ENCODE data around the gene PGAP1.
A peak's percentile ranks its signal among the peaks of the same experiment; 100 is the strongest.

Gene PGAP1

GRCh38 chr2:196902828-196903227 is 23.7 kb downstream of the PGAP1 start:
- DNase-seq (ENCODE audit: extremely low spot score, insufficient read length, low read depth) (no peak), FAIRE-seq (no peak)

GRCh38 chr2:196900843-196901242 is 25.7 kb downstream of the PGAP1 start:
- FAIRE-seq = peak; percentile 47

GRCh38 chr2:196899976-196900375 is 26.5 kb downstream of the PGAP1 start:
- no peak for FAIRE-seq
- DNase-seq (ENCODE audit: extremely low spot score, insufficient read length, low read depth) = no peak

More at GRCh38 chr2:196900843-196901242, 25.7 kb downstream of the PGAP1 start:
- no peak for DNase-seq (ENCODE audit: extremely low spot score, insufficient read length, low read depth)

- no peak for FAIRE-seq
- DNase-seq (ENCODE audit: extremely low spot score, insufficient read length, low read depth) = no peak
Measured at GRCh38 chr2:196891136-196891535, 35.4 kb downstream of the PGAP1 start.

- no peak for FAIRE-seq
Measured at GRCh38 chr2:196887431-196887830, 39.1 kb downstream of the PGAP1 start.

GRCh38 chr2:196884368-196884767 is 42.1 kb downstream of the PGAP1 start:
- DNase-seq (ENCODE audit: extremely low spot score, insufficient read length, low read depth) = no peak
- no peak for FAIRE-seq

More at GRCh38 chr2:196887431-196887830, 39.1 kb downstream of the PGAP1 start:
- no peak for DNase-seq (ENCODE audit: extremely low spot score, insufficient read length, low read depth)

- DNase-seq (ENCODE audit: extremely low spot score, insufficient read length, low read depth) = no peak
- no peak for FAIRE-seq
Measured at GRCh38 chr2:196876364-196876763, 50.1 kb downstream of the PGAP1 start.

- DNase-seq (ENCODE audit: extremely low spot score, insufficient read length, low read depth) = no peak
- no peak for FAIRE-seq
Measured at GRCh38 chr2:196875414-196875813, 51.1 kb downstream of the PGAP1 start.

- FAIRE-seq = no peak
- DNase-seq (ENCODE audit: extremely low spot score, insufficient read length, low read depth) = no peak
Measured at GRCh38 chr2:196873511-196873910, 53.0 kb downstream of the PGAP1 start.

- DNase-seq (ENCODE audit: extremely low spot score, insufficient read length, low read depth) = no peak
Measured at GRCh38 chr2:196854629-196855028, 71.9 kb downstream of the PGAP1 start.

GRCh38 chr2:196853301-196854087 is 73.0 kb downstream of the PGAP1 start:
- FAIRE-seq (no peak), DNase-seq (ENCODE audit: extremely low spot score, insufficient read length, low read depth) (no peak)

More at GRCh38 chr2:196854629-196855028, 71.9 kb downstream of the PGAP1 start:
- no peak for FAIRE-seq

- no peak for DNase-seq (ENCODE audit: extremely low spot score, insufficient read length, low read depth)
- no peak for FAIRE-seq
Measured at GRCh38 chr2:196851088-196851487, 75.4 kb downstream of the PGAP1 start.

GRCh38 chr2:196849895-196850294 is 76.6 kb downstream of the PGAP1 start:
- DNase-seq (ENCODE audit: extremely low spot score, insufficient read length, low read depth) (no peak), FAIRE-seq (no peak)

GRCh38 chr2:196846295-196846694 is 80.2 kb downstream of the PGAP1 start:
- FAIRE-seq (no peak), DNase-seq (ENCODE audit: extremely low spot score, insufficient read length, low read depth) (no peak)

GRCh38 chr2:196845371-196845770 is 81.1 kb downstream of the PGAP1 start:
- DNase-seq (ENCODE audit: extremely low spot score, insufficient read length, low read depth) (no peak), FAIRE-seq (no peak)

GRCh38 chr2:196840171-196840570 is 86.3 kb downstream of the PGAP1 start:
- FAIRE-seq = no peak
- DNase-seq (ENCODE audit: extremely low spot score, insufficient read length, low read depth) = no peak

GRCh38 chr2:196839574-196839973 is 86.9 kb downstream of the PGAP1 start:
- DNase-seq (ENCODE audit: extremely low spot score, insufficient read length, low read depth) = no peak
- no peak for FAIRE-seq

- DNase-seq (ENCODE audit: extremely low spot score, insufficient read length, low read depth) = no peak
- no peak for FAIRE-seq
Measured at GRCh38 chr2:196836440-196836839, 90.1 kb downstream of the PGAP1 start.

GRCh38 chr2:196830701-196831100 is 95.8 kb downstream of the PGAP1 start:
- DNase-seq (ENCODE audit: extremely low spot score, insufficient read length, low read depth) (no peak), FAIRE-seq (no peak)

- DNase-seq (ENCODE audit: extremely low spot score, insufficient read length, low read depth) (no peak), FAIRE-seq (no peak)
Measured at GRCh38 chr2:196827356-196827755, 99.2 kb downstream of the PGAP1 start.

- FAIRE-seq = no peak
- DNase-seq (ENCODE audit: extremely low spot score, insufficient read length, low read depth) = no peak
Measured at GRCh38 chr2:196823750-196824522, 102.6 kb downstream of the PGAP1 start.

All from GM18507 (cell line).